Measurements from ENCODE around the gene LY86.

LY86 gene

DNA sequence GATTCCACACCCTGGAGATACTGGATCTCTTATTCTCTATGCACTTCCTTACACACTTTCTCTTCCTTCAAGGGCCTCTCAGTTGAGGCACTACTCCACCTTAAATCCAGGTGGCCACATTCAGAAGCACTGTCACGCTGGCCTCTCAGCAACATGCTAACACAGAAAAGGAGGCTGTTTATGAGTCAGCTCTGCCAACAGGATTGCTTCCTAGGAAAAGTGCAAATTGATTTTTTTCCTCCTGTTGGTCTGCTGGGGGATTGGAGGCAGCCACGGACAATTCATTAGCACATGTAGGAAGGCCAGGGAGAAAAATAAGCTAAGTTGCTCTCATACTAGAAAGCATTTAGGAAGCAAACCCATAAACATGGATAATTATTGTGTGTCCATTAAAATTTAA lies 20.9 kb downstream of the LY86 start:
- H3K9ac ChIP-seq (ENCODE audit: low read length), result peak overlapping the region; percentile 41
- no peaks in the 10 kb centered on the region; the same call in 1 of the 2 replicates for H3K9me3 ChIP-seq (ENCODE audit: insufficient read depth, low read length)
- H4K20me1 ChIP-seq (ENCODE audit: low read depth, low read length), result no peaks in the 10 kb centered on the region
- peaks cover 3% of the 10 kb centered on the region; the same call in 1 of the 2 replicates for H3K36me3 ChIP-seq (ENCODE audit: low read length)
- H3K9me2 ChIP-seq (replicated peaks; ENCODE audit: insufficient read depth, low read length), result no peaks in the 10 kb centered on the region
- peak overlapping the region; percentile 27 for H3K4me3 ChIP-seq (ENCODE audit: insufficient read depth, low read length, poor library complexity, severe bottlenecking)
- peak overlapping the region; percentile 78 for H3K27ac ChIP-seq (ENCODE audit: low read depth, low read length)
- peak overlapping the region; percentile 55 for H3K4me2 ChIP-seq (ENCODE audit: low read depth, low read length, poor library complexity, severe bottlenecking)
- H3K27me3 ChIP-seq (ENCODE audit: low read length), result no peaks in the 10 kb centered on the region
- TF ChIP-seq EZH2phosphoT487 (conservative IDR thresholded peaks at IDR 0.05; ENCODE audit: low read length), result no peak
- TF ChIP-seq, protein P1, sequence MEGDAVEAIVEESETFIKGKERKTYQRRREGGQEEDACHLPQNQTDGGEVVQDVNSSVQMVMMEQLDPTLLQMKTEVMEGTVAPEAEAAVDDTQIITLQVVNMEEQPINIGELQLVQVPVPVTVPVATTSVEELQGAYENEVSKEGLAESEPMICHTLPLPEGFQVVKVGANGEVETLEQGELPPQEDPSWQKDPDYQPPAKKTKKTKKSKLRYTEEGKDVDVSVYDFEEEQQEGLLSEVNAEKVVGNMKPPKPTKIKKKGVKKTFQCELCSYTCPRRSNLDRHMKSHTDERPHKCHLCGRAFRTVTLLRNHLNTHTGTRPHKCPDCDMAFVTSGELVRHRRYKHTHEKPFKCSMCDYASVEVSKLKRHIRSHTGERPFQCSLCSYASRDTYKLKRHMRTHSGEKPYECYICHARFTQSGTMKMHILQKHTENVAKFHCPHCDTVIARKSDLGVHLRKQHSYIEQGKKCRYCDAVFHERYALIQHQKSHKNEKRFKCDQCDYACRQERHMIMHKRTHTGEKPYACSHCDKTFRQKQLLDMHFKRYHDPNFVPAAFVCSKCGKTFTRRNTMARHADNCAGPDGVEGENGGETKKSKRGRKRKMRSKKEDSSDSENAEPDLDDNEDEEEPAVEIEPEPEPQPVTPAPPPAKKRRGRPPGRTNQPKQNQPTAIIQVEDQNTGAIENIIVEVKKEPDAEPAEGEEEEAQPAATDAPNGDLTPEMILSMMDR (IDR thresholded peaks at IDR 0.05; ENCODE audit: insufficient read depth, low read length, poor library complexity, severe bottlenecking), result no peak
- no peaks in the 10 kb centered on the region for H3K79me2 ChIP-seq (ENCODE audit: insufficient read depth, low read length)
- H2AFZ ChIP-seq (ENCODE audit: low read depth, low read length, severe bottlenecking), result peak overlapping the region; percentile 73
- H3F3A ChIP-seq (ENCODE audit: insufficient read depth), result peaks cover 16% of the 10 kb centered on the region; the same call in 1 of the 2 replicates

DNA sequence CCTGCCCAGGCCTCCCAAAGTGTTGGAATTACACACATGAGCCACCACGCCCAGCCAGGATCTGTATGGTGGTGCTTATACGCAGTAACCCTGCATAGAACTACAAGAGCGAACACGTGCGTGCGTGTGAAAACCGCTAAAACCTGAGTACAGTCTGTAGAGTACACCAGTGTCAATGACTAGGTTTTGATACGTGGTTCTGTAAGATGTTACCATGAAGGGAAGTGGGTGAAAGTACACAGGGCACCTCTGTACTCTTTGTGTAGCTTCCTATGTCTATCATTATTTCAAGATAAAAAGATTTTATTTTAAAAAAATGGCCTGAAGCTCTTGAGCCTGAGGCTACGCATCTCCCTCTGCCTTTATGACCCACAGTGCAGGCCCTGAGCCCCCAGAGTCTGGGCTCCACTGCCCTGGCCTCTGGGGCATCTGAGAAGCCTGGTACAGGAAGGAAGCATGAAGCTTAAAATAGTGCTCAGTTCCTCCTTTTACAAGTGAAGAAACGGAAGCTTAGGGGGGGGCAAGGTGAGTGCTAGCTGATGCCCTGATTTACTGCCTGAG lies 21.6 kb downstream of the LY86 start:
- Histone ChIP-seq H2AFZ (ENCODE audit: low read depth, low read length, severe bottlenecking) (peak overlapping the region; percentile 73), H3K4me3 (ENCODE audit: insufficient read depth, low read length, poor library complexity, severe bottlenecking) (peak overlapping the region; percentile 27), H3K27ac (ENCODE audit: low read depth, low read length) (peak overlapping the region; percentile 78), H4K20me1 (ENCODE audit: low read depth, low read length) (no peaks in the 10 kb centered on the region), H3K9ac (ENCODE audit: low read length) (peak overlapping the region; percentile 41), H3K79me2 (ENCODE audit: insufficient read depth, low read length) (no peaks in the 10 kb centered on the region), H3F3A (ENCODE audit: insufficient read depth) (peaks cover 16% of the 10 kb centered on the region; the same call in 1 of the 2 replicates), H3K4me2 (ENCODE audit: low read depth, low read length, poor library complexity, severe bottlenecking) (peak overlapping the region; percentile 55), H3K9me2 (replicated peaks; ENCODE audit: insufficient read depth, low read length) (no peaks in the 10 kb centered on the region), H3K36me3 (ENCODE audit: low read length) (no peaks in the 10 kb centered on the region), H3K27me3 (ENCODE audit: low read length) (no peaks in the 10 kb centered on the region), H3K9me3 (ENCODE audit: insufficient read depth, low read length) (no peaks in the 10 kb centered on the region; the same call in 1 of the 2 replicates)
- TF ChIP-seq, protein P1 (IDR thresholded peaks at IDR 0.05; ENCODE audit: insufficient read depth, low read length, poor library complexity, severe bottlenecking), result no peak
- TF ChIP-seq EZH2phosphoT487 (conservative IDR thresholded peaks at IDR 0.05; ENCODE audit: low read length), result no peak

DNA sequence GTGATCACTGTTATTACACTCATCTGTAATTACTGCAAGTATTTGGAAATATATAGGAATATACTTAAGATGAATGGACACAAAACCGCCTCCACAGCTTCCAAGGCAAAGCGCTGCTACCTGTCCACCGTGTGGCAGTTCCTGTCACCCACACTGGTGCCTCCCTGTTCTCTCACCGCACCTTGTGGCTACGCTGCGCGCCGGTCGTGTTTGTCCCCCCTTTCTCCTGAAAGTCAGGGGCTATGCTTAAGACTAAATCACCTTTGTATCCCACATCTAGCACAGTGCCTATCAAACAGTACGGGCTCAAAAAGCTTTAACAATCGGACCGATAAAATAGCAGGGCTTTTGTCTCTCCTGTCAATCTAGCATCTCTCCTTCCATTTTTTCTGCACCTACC lies 23.0 kb downstream of the LY86 start:
- Histone ChIP-seq H3K27me3 (ENCODE audit: low read length) (no peaks in the 10 kb centered on the region), H3K4me2 (ENCODE audit: low read depth, low read length, poor library complexity, severe bottlenecking) (no peak overlapping the region), H3K4me3 (ENCODE audit: insufficient read depth, low read length, poor library complexity, severe bottlenecking) (no peak overlapping the region)

More for the DNA sequence above, 23.0 kb downstream of the LY86 start:
- H3K9me3 ChIP-seq (ENCODE audit: insufficient read depth, low read length), result no peaks in the 10 kb centered on the region; the same call in 1 of the 2 replicates
- no peak for TF ChIP-seq EZH2phosphoT487 (conservative IDR thresholded peaks at IDR 0.05; ENCODE audit: low read length)
- TF ChIP-seq, protein P1 (IDR thresholded peaks at IDR 0.05; ENCODE audit: insufficient read depth, low read length, poor library complexity, severe bottlenecking), result no peak
- no peaks in the 10 kb centered on the region for H3K36me3 ChIP-seq (ENCODE audit: low read length)
- H2AFZ ChIP-seq (ENCODE audit: low read depth, low read length, severe bottlenecking), result no peak overlapping the region
- H3K9me2 ChIP-seq (replicated peaks; ENCODE audit: insufficient read depth, low read length), result no peaks in the 10 kb centered on the region
- peak overlapping the region; percentile 78; the same call in 1 of the 2 replicates for H3K27ac ChIP-seq (ENCODE audit: low read depth, low read length)
- no peaks in the 10 kb centered on the region for H4K20me1 ChIP-seq (ENCODE audit: low read depth, low read length)
- no peaks in the 10 kb centered on the region for H3K79me2 ChIP-seq (ENCODE audit: insufficient read depth, low read length)
- H3F3A ChIP-seq (ENCODE audit: insufficient read depth), result peaks cover 16% of the 10 kb centered on the region; the same call in 1 of the 2 replicates
- H3K9ac ChIP-seq (ENCODE audit: low read length), result no peak overlapping the region

Measured in SU-DHL-6 (cell line).